Measurements from ENCODE around the gene PODN.

Gene PODN

GRCh38 chr1:53116933-53117600 lies 55.1 kb downstream of the PODN start:
- DNase-seq: no peak

- no peak for DNase-seq
Measured at GRCh38 chr1:53117836-53118235, 55.8 kb downstream of the PODN start.

GRCh38 chr1:53120659-53121058 lies 58.6 kb downstream of the PODN start:
- no peak for DNase-seq

GRCh38 chr1:53121319-53122172 lies 59.5 kb downstream of the PODN start:
- DNase-seq: peak; percentile 90

- DNase-seq: no peak
Measured at GRCh38 chr1:53122201-53122885, 60.3 kb downstream of the PODN start.

GRCh38 chr1:53122961-53123413 lies 61.0 kb downstream of the PODN start:
- no peak for DNase-seq

GRCh38 chr1:53123453-53124140 lies 61.6 kb downstream of the PODN start:
- DNase-seq: no peak

GRCh38 chr1:53125122-53125521 lies 63.1 kb downstream of the PODN start:
- DNase-seq: no peak

GRCh38 chr1:53125623-53126360 lies 63.8 kb downstream of the PODN start:
- no peak for DNase-seq

GRCh38 chr1:53126495-53126894 lies 64.5 kb downstream of the PODN start:
- no peak for DNase-seq

GRCh38 chr1:53127546-53127945 lies 65.5 kb downstream of the PODN start:
- DNase-seq: peak; percentile 27

GRCh38 chr1:53128401-53128800 lies 66.4 kb downstream of the PODN start:
- peak; percentile 45 for DNase-seq

GRCh38 chr1:53129891-53130597 lies 68.0 kb downstream of the PODN start:
- no peak for DNase-seq

GRCh38 chr1:53130598-53130877 lies 68.5 kb downstream of the PODN start:
- no peak for DNase-seq

- DNase-seq: no peak
Measured at GRCh38 chr1:53130878-53131589, 69.0 kb downstream of the PODN start.

- DNase-seq: no peak
Measured at GRCh38 chr1:53131590-53131938, 69.6 kb downstream of the PODN start.

GRCh38 chr1:53132176-53132575 lies 70.2 kb downstream of the PODN start:
- no peak for DNase-seq

GRCh38 chr1:53133261-53134041 lies 71.4 kb downstream of the PODN start:
- DNase-seq: no peak

- DNase-seq: no peak
Measured at GRCh38 chr1:53134042-53134485, 72.1 kb downstream of the PODN start.
